Measurements from ENCODE around the gene DENND1B. TPM values are rescaled to one million over a fixed set of nuclear protein-coding genes. Genes with fewer than 3 reads are reported as not detected.

DENND1B gene
- total and polyA plus RNA-seq, 2 of the 13 experiments (the other 11 are each of a cell fraction or from before 2014, with no cell fraction given): 2.6 to 5.7 TPM

DNA sequence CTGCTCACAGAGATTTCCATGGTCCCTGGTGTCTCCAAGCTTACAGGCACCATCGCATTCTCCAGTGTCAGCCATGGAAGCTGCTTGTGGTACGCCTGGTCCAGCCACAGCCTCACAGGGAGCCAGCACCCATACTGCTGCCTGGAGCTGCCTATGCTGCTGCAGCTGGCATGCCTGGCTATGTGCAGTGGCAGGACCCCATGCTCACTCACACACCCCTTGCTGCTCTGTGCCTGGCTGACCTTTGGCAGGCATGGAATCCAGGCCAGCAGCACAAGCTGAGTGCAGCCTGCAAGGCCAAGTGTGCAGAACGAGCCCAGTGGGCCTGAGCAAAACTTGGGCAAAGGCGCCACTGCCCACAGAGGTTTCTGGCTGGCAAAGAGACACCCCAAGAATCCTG, 26.4 kb upstream of the DENND1B start (continued):
- TF ChIP-seq, protein P1, sequence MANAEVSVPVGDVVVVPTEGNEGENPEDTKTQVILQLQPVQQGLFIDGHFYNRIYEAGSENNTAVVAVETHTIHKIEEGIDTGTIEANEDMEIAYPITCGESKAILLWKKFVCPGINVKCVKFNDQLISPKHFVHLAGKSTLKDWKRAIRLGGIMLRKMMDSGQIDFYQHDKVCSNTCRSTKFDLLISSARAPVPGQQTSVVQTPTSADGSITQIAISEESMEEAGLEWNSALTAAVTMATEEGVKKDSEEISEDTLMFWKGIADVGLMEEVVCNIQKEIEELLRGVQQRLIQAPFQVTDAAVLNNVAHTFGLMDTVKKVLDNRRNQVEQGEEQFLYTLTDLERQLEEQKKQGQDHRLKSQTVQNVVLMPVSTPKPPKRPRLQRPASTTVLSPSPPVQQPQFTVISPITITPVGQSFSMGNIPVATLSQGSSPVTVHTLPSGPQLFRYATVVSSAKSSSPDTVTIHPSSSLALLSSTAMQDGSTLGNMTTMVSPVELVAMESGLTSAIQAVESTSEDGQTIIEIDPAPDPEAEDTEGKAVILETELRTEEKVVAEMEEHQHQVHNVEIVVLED (CRISPR knock-in tag; IDR thresholded peaks at IDR 0.05; ENCODE audit: borderline replicate concordance): no peak
- TF ChIP-seq, protein P2, sequence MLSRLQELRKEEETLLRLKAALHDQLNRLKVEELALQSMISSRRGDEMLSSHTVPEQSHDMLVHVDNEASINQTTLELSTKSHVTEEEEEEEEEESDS (CRISPR knock-in tag; IDR thresholded peaks at IDR 0.05; ENCODE audit: borderline replicate concordance): no peak
- TF ChIP-seq, protein P3, sequence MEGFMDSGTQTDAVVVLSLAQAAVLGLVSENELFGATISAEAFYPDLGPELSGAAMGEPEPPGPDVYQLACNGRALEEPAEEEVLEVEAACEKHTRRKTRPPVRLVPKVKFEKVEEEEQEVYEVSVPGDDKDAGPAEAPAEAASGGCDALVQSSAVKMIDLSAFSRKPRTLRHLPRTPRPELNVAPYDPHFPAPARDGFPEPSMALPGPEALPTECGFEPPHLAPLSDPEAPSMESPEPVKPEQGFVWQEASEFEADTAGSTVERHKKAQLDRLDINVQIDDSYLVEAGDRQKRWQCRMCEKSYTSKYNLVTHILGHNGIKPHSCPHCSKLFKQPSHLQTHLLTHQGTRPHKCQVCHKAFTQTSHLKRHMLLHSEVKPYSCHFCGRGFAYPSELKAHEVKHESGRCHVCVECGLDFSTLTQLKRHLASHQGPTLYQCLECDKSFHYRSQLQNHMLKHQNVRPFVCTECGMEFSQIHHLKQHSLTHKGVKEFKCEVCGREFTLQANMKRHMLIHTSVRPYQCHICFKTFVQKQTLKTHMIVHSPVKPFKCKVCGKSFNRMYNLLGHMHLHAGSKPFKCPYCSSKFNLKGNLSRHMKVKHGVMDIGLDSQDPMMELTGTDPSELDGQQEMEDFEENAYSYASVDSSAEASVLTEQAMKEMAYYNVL (CRISPR knock-in tag; IDR thresholded peaks at IDR 0.05; ENCODE audit: borderline replicate concordance): no peak
- no peak for TF ChIP-seq HNRNPH1 (optimal IDR thresholded peaks at IDR 0.05; ENCODE audit: low read depth, low read length)
- TF ChIP-seq ZNF543 (CRISPR knock-in tag; IDR thresholded peaks at IDR 0.05): no peak

DNA sequence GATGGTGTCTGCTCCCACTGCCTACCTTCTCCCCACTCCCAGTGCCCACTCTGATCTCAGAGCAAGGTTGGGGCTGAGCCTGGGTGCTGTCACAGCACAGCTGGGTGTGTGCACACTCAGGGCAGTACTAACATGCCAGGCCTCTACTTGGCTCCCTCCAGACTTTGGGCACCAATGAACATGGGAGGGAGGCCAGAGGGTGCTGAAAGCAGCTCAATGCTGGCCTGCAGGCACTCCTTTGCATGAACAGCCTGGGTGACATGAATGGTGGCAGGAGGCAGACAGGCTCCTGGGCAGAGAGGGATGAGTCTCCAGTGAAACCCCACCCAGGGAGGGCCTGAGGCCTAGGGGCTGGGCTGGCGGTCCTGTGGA, 25.8 kb upstream of the DENND1B start:
- FAIRE-seq (no peak), DNase-seq (ENCODE audit: low spot score) (no peak), ATAC-seq (peak; percentile 66)
- Histone ChIP-seq H3K9ac (ENCODE audit: insufficient read depth, low read depth, low read length) (no peak overlapping the region), H3K4me2 (ENCODE audit: low read depth, low read length) (peak overlapping the region; percentile 39; the same call in 1 of the 2 replicates), H3K4me3 (replicated peaks in 1 of 3; ENCODE audit: insufficient read depth in 1 of 3, low read depth in 2 of 3, low read length in 3 of 3) (no peak overlapping the region), H3K4me1 (ENCODE audit: insufficient read depth, low read length) (peaks cover 13% of the 10 kb centered on the region; the same call in 1 of the 2 replicates), H3K36me3 (replicated peaks in 1 of 2; ENCODE audit: control insufficient read depth in 1 of 2, insufficient read depth in 2 of 2, low read length in 2 of 2) (no peaks in the 10 kb centered on the region), H3K9me3 (ENCODE audit: low read length) (peaks cover 14% of the 10 kb centered on the region), H3K27ac (ENCODE audit: extremely low read length, insufficient read depth, low read length) (no peak overlapping the region), H3K79me2 (ENCODE audit: insufficient read depth, low read length) (no peaks in the 10 kb centered on the region), H4K20me1 (ENCODE audit: insufficient read depth, low read length) (no peaks in the 10 kb centered on the region), H3K27me3 (ENCODE audit: control insufficient read depth in 1 of 2, insufficient read depth in 2 of 2, low read length in 2 of 2) (no peaks in the 10 kb centered on the region), H2AFZ (ENCODE audit: low read length) (no peak overlapping the region)
- ChIA-PET CTCF (ENCODE audit: low intra/inter-chr PET ratio, low total read pairs) (no interaction called here), POLR2A (no interaction called here)
- no TSS peak for BruUV-seq (replicated peaks)
- intact Hi-C loops (cut with micrococcal nuclease; ENCODE audit: unreplicated experiment) (no loop called here), in situ Hi-C loops (cut with HindIII; ENCODE audit: extremely low pct_ligation_motif_present, low pct_unique_long_range_greater_than_20kb) (no loop called here)
- no peak for TF ChIP-seq HNF4A (CRISPR knock-in tag; IDR thresholded peaks at IDR 0.05)
- no peak for TF ChIP-seq AGO2 (optimal IDR thresholded peaks at IDR 0.05; ENCODE audit: low read depth, low read length)
- TF ChIP-seq MTF1 (CRISPR knock-in tag; IDR thresholded peaks at IDR 0.05): no peak
- no peak for TF ChIP-seq NFE2L1 (CRISPR knock-in tag; IDR thresholded peaks at IDR 0.05; ENCODE audit: borderline replicate concordance)
- no peak for TF ChIP-seq ZNF367 (CRISPR knock-in tag; IDR thresholded peaks at IDR 0.05; ENCODE audit: borderline replicate concordance)
- TF ChIP-seq ZNF781 (CRISPR knock-in tag; IDR thresholded peaks at IDR 0.05; ENCODE audit: borderline replicate concordance, not compliant biosample characterization): no peak
- no peak for TF ChIP-seq ZC3H4 (CRISPR knock-in tag; IDR thresholded peaks at IDR 0.05; ENCODE audit: borderline replicate concordance)
- TF ChIP-seq DPF2 (CRISPR knock-in tag; IDR thresholded peaks at IDR 0.05; ENCODE audit: borderline replicate concordance, low read depth): no peak
- TF ChIP-seq TARDBP (CRISPR knock-in tag; IDR thresholded peaks at IDR 0.05): no peak
- TF ChIP-seq NFE2 (CRISPR knock-in tag; IDR thresholded peaks at IDR 0.05): no peak
- no peak for TF ChIP-seq MTA3 (CRISPR knock-in tag; IDR thresholded peaks at IDR 0.05)
- no CpG with 5 or more reads among the region's 1 CpG for WGBS (ENCODE audit: low lambda C conversion rate)
